Measurements from ENCODE around the gene EFHC1. TPM values are rescaled to one million over a fixed set of nuclear protein-coding genes. Genes with fewer than 3 reads are reported as not detected.

Gene EFHC1
- total and polyA plus RNA-seq, 4 donors, result 43.5 to 76.0 (median 44.3) TPM

DNA sequence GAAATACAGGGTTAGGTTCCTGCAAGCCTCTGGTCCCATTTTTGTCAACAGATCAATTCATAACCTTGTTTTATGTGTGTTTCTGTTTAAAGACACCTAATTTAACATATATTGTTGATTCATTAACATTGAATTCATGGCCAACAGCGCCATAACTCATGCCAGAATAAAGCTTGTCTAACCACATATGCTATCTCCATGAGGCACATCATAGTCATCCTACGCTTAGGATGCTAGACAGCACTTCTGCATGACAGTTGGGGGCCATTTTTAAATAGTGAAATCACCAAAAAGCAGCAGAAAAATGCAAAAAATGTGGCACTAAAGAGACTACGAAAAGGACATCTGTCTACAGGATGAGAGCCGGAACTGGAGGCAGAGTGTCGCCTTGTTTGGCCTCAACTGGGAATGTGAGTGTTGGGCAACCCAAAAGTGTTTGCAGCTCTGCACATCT lies 118.8 kb downstream of the EFHC1 start:
- no peaks in the 10 kb centered on the region for H3K27me3 ChIP-seq (ENCODE audit: control insufficient read depth, insufficient read depth, low read length)
- no peak overlapping the region for H3K4me3 ChIP-seq (ENCODE audit: low read depth, low read length)
- no peak for DNase-seq (ENCODE audit: low read depth in 4 of 6, low spot score in 6 of 6)
- WGBS (ENCODE audit: insufficient coverage), result 98% methylated on average over 4 of the region's 5 CpGs
- H3K9me3 ChIP-seq (ENCODE audit: control insufficient read depth, insufficient read depth, low read length), result no peaks in the 10 kb centered on the region
- H3K4me1 ChIP-seq (ENCODE audit: control insufficient read depth, insufficient read depth, low read length), result peaks cover 3% of the 10 kb centered on the region
- H3K27ac ChIP-seq (ENCODE audit: low read depth, low read length), result no peak overlapping the region
- no peaks in the 10 kb centered on the region for H3K36me3 ChIP-seq (ENCODE audit: control insufficient read depth, insufficient read depth, low read length)

- no peaks in the 10 kb centered on the region for H3K36me3 ChIP-seq (ENCODE audit: control insufficient read depth, insufficient read depth, low read length)
- H3K4me3 ChIP-seq (ENCODE audit: low read depth, low read length), result no peak overlapping the region
- peaks cover 3% of the 10 kb centered on the region for H3K4me1 ChIP-seq (ENCODE audit: control insufficient read depth, insufficient read depth, low read length)
- no peaks in the 10 kb centered on the region for H3K27me3 ChIP-seq (ENCODE audit: control insufficient read depth, insufficient read depth, low read length)
- 75% methylated on average over 3 of the region's 6 CpGs for WGBS (ENCODE audit: insufficient coverage)
- H3K27ac ChIP-seq (ENCODE audit: low read depth, low read length), result no peak overlapping the region
- no peaks in the 10 kb centered on the region for H3K9me3 ChIP-seq (ENCODE audit: control insufficient read depth, insufficient read depth, low read length)
- DNase-seq (ENCODE audit: low read depth in 4 of 6, low spot score in 6 of 6), result no peak
These were observed 119.5 kb downstream of the EFHC1 start for GRCh38 chr6:52539607-52540006.

- Histone ChIP-seq H3K36me3 (ENCODE audit: control insufficient read depth, insufficient read depth, low read length) (no peaks in the 10 kb centered on the region), H3K4me3 (ENCODE audit: low read depth, low read length) (no peak overlapping the region), H3K27ac (ENCODE audit: low read depth, low read length) (no peak overlapping the region), H3K27me3 (ENCODE audit: control insufficient read depth, insufficient read depth, low read length) (no peaks in the 10 kb centered on the region), H3K9me3 (ENCODE audit: control insufficient read depth, insufficient read depth, low read length) (no peaks in the 10 kb centered on the region), H3K4me1 (ENCODE audit: control insufficient read depth, insufficient read depth, low read length) (peaks cover 7% of the 10 kb centered on the region)
- WGBS (ENCODE audit: insufficient coverage), result 90% methylated on average over 2 of the region's 3 CpGs
- DNase-seq (ENCODE audit: low read depth in 4 of 6, low spot score in 6 of 6), result peak in 1 of 6 donors; percentile 10
These were observed 120.3 kb downstream of the EFHC1 start for GRCh38 chr6:52540286-52540902.

DNA sequence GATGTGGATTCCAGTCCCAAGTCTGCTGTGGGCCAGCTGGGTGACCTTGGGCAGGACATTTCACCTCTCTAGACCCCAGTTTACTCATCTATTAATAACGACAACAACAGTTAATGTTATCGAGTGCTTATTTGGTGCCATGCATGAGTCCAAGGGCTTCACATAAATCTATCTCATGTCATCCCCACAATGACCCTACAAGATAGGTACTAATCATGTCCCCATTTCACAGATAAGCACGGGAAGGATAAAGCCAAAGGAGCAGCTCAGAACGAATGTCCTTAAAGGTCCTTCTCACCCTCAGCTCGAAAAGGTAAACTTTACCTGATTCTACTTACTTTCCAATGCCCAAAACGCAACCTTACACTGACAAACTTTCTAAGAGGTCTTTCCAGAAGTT lies 121.0 kb downstream of the EFHC1 start:
- H3K9me3 ChIP-seq (ENCODE audit: control insufficient read depth, insufficient read depth, low read length), result no peaks in the 10 kb centered on the region
- no peak overlapping the region for H3K27ac ChIP-seq (ENCODE audit: low read depth, low read length)

DNA sequence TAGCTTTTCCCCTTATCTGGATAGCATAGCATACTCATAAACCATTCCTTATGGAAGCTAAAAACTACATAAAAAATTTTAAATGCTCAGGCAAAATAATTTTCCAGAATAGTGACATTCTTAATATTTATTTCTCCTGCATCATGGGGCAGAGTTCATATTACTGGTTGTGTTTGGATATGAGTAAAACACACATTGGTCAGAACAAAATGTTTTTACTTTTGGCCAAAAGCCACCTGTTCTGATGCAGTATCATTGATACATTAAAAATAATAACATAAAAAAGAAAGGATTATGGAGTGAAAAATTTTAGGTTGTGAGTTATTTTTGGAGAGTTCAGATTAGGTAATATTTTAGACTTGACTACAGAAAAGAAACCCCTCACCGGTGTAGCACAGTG lies 123.1 kb downstream of the EFHC1 start:
- no CpG with 5 or more reads among the region's 1 CpG for WGBS (ENCODE audit: insufficient coverage)
- no peak overlapping the region for H3K4me3 ChIP-seq (ENCODE audit: low read depth, low read length)
- no peak overlapping the region for H3K27ac ChIP-seq (ENCODE audit: low read depth, low read length)
- no peaks in the 10 kb centered on the region for H3K27me3 ChIP-seq (ENCODE audit: control insufficient read depth, insufficient read depth, low read length)
- DNase-seq (ENCODE audit: low read depth in 4 of 6, low spot score in 6 of 6), result no peak
- H3K9me3 ChIP-seq (ENCODE audit: control insufficient read depth, insufficient read depth, low read length), result no peaks in the 10 kb centered on the region
- peaks cover 18% of the 10 kb centered on the region for H3K4me1 ChIP-seq (ENCODE audit: control insufficient read depth, insufficient read depth, low read length)
- no peaks in the 10 kb centered on the region for H3K36me3 ChIP-seq (ENCODE audit: control insufficient read depth, insufficient read depth, low read length)

More for the DNA sequence above, 121.0 kb downstream of the EFHC1 start:
- WGBS (ENCODE audit: insufficient coverage), result 86% methylated on average over 3 of the region's 6 CpGs
- Histone ChIP-seq H3K4me3 (ENCODE audit: low read depth, low read length) (no peak overlapping the region), H3K27me3 (ENCODE audit: control insufficient read depth, insufficient read depth, low read length) (no peaks in the 10 kb centered on the region), H3K36me3 (ENCODE audit: control insufficient read depth, insufficient read depth, low read length) (no peaks in the 10 kb centered on the region), H3K4me1 (ENCODE audit: control insufficient read depth, insufficient read depth, low read length) (peaks cover 9% of the 10 kb centered on the region)
- no peak for DNase-seq (ENCODE audit: low read depth in 4 of 6, low spot score in 6 of 6)

GRCh38 chr6:52543729-52544601 lies 123.8 kb downstream of the EFHC1 start:
- no peaks in the 10 kb centered on the region for H3K9me3 ChIP-seq (ENCODE audit: control insufficient read depth, insufficient read depth, low read length)
- no peak overlapping the region for H3K4me3 ChIP-seq (ENCODE audit: low read depth, low read length)
- H3K27me3 ChIP-seq (ENCODE audit: control insufficient read depth, insufficient read depth, low read length), result no peaks in the 10 kb centered on the region
- no peak for DNase-seq (ENCODE audit: low read depth in 4 of 6, low spot score in 6 of 6)
- H3K27ac ChIP-seq (ENCODE audit: low read depth, low read length), result no peak overlapping the region
- H3K36me3 ChIP-seq (ENCODE audit: control insufficient read depth, insufficient read depth, low read length), result no peaks in the 10 kb centered on the region
- H3K4me1 ChIP-seq (ENCODE audit: control insufficient read depth, insufficient read depth, low read length), result peaks cover 17% of the 10 kb centered on the region
- 87% methylated on average over 6 of the region's 10 CpGs for WGBS (ENCODE audit: insufficient coverage)

DNA sequence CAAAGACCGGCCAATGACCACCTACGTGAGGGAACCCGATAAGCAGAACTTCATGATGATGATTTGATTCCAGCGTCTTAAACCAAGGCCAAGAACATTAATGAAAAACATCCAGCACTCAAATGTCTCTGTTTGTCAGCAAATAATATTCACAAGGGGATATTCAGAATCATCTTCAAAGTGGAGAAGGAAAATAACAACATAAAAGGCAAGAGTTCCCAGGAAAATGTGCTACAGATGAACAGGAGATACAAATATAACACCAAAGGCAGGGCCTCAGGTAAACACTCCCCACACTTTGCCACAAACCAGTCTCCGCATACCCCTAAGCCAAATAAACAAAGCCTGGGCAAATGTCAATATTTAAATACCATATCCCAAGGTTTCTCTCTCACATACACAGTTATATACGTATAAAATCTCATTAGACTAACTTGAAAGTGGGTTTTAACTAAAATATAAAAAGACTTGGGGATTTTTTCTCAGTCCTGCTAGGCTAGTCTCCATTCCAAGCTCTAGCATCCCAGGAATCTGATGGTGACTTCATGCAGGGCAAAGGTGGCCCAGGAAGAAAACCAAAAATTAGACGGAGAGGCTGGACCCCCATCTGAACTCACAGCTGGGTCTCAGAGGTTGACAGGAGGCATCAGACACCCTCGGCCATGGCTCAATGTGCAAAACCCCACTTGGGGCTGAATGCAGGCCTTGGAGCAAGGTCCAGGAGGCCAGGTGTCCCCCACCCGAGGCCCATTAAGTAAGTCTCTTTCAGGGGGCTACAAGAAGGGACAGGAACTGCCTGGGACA lies 124.7 kb downstream of the EFHC1 start:
- WGBS (ENCODE audit: insufficient coverage), result 86% methylated on average over 7 of the region's 9 CpGs
- DNase-seq (ENCODE audit: low read depth in 4 of 6, low spot score in 6 of 6), result no peak
- Histone ChIP-seq H3K9me3 (ENCODE audit: control insufficient read depth, insufficient read depth, low read length) (no peaks in the 10 kb centered on the region), H3K27me3 (ENCODE audit: control insufficient read depth, insufficient read depth, low read length) (no peaks in the 10 kb centered on the region), H3K27ac (ENCODE audit: low read depth, low read length) (no peak overlapping the region), H3K4me1 (ENCODE audit: control insufficient read depth, insufficient read depth, low read length) (peaks cover 17% of the 10 kb centered on the region), H3K4me3 (ENCODE audit: low read depth, low read length) (no peak overlapping the region), H3K36me3 (ENCODE audit: control insufficient read depth, insufficient read depth, low read length) (no peaks in the 10 kb centered on the region)

- Histone ChIP-seq H3K9me3 (ENCODE audit: control insufficient read depth, insufficient read depth, low read length) (no peaks in the 10 kb centered on the region), H3K27ac (ENCODE audit: low read depth, low read length) (no peak overlapping the region), H3K4me3 (ENCODE audit: low read depth, low read length) (no peak overlapping the region), H3K4me1 (ENCODE audit: control insufficient read depth, insufficient read depth, low read length) (peaks cover 17% of the 10 kb centered on the region), H3K36me3 (ENCODE audit: control insufficient read depth, insufficient read depth, low read length) (no peaks in the 10 kb centered on the region), H3K27me3 (ENCODE audit: control insufficient read depth, insufficient read depth, low read length) (no peaks in the 10 kb centered on the region)
- no peak for DNase-seq (ENCODE audit: low read depth in 4 of 6, low spot score in 6 of 6)
- WGBS (ENCODE audit: insufficient coverage), result 83% methylated on average over 4 of the region's 6 CpGs
These were observed 125.4 kb downstream of the EFHC1 start for GRCh38 chr6:52545406-52546119.

DNA sequence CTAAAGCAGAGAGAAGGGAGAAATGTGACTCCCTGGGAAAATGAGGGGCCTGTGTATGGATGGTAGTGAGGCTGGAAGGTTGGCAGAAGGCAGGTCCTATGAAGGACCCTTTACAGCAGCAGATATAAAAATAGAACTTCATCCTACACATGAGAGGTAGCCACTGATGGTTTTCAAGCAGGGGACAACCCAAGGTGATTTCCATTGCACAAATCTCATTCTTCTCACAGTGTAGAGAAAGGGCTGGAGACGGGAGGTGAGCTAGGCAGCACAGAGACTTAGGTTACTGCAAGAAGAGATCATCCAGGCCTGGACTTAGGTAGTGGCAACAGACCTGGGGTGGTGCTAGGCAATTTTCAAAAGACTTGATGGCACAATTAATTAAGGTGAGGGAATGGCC lies 126.0 kb downstream of the EFHC1 start:
- no peaks in the 10 kb centered on the region for H3K9me3 ChIP-seq (ENCODE audit: control insufficient read depth, insufficient read depth, low read length)
- no peaks in the 10 kb centered on the region for H3K36me3 ChIP-seq (ENCODE audit: control insufficient read depth, insufficient read depth, low read length)
- peaks cover 17% of the 10 kb centered on the region for H3K4me1 ChIP-seq (ENCODE audit: control insufficient read depth, insufficient read depth, low read length)
- H3K27ac ChIP-seq (ENCODE audit: low read depth, low read length), result no peak overlapping the region
- DNase-seq (ENCODE audit: low read depth in 4 of 6, low spot score in 6 of 6), result no peak
- 100% methylated on average over 1 of the region's 1 CpG for WGBS (ENCODE audit: insufficient coverage)
- no peaks in the 10 kb centered on the region for H3K27me3 ChIP-seq (ENCODE audit: control insufficient read depth, insufficient read depth, low read length)
- no peak overlapping the region for H3K4me3 ChIP-seq (ENCODE audit: low read depth, low read length)
